HepG2 (cell line): ENCODE data around the gene ACTN3. TPM values are rescaled to one million over a fixed set of nuclear protein-coding genes. Genes with fewer than 3 reads are reported as not detected.

Experiments
- ATAC-seq: fragments of 200-7000 bp; cut with Tn5 transposase; 3 replicates; pipeline ENCODE4 v1.9.1; 2020; ENCODE audit warnings: mild to moderate bottlenecking, moderate library complexity
- BruUV-seq: library from RNA; stranded (reverse); fragments of 400-500 nt; replicated peaks from 2 replicates; lab custom pipeline; 2021; lab: Mats Ljungman, UMichigan
- CTCF ChIA-PET: fragments of 300-600 bp; formaldehyde crosslinking; extraction: SDS; loops from one replicate; lab custom pipeline; 2021; ENCODE audit warnings: low total read pairs, inconsistent platforms, low intra/inter-chr PET ratio; lab: Yijun Ruan, JAX
- POLR2A ChIA-PET: fragments of 350-600 bp; sonication (Branson Sonifier 250); formaldehyde crosslinking; loops from one replicate; lab custom pipeline; 2020; ENCODE audit warnings: antibody characterized with exemption, inconsistent platforms; lab: Yijun Ruan, JAX
- DNase-seq: peaks from one replicate; pipeline ENCODE4 v3.0.0-alpha.2; 2015; ENCODE audit warnings: low spot score
- FAIRE-seq: peaks from 3 replicates; lab custom pipeline; 2011; peaks lifted over from hg19 to GRCh38; lab: Jason Lieb, UNC
- H2AFZ ChIP-seq: one replicate; pipeline ENCODE4 v1.6.1; 2011; ENCODE audit warnings: low read length, inconsistent platforms
- H3K27ac ChIP-seq: fragments of 300-600 bp; 3 replicates; pipeline ENCODE4 v1.8.0; 2011; ENCODE audit warnings: mixed run types, mild to moderate bottlenecking, mixed read lengths, low read length, inconsistent platforms; ENCODE audit not compliant: insufficient read depth; ENCODE audit errors: extremely low read length
- H3K27me3 ChIP-seq, 2 experiments: fragments of 200-600 bp in 1 of 2; 2 replicates in 1 of 2; 3 replicates in 1 of 2; pipeline versions ENCODE4 v1.6.0 to v1.8.0; 2011; ENCODE audit warnings: low read length in 2 of 2, mild to moderate bottlenecking in 2 of 2, moderate library complexity in 2 of 2, inconsistent platforms in 1 of 2; ENCODE audit not compliant: insufficient read depth in 2 of 2, control insufficient read depth in 1 of 2
- H3K36me3 ChIP-seq, 2 experiments: fragments of 200-600 bp in 1 of 2; replicated peaks in 1 of 2; 2 replicates in 1 of 2; 3 replicates in 1 of 2; pipeline versions ENCODE4 v1.5.1 to v1.8.0; 2011; ENCODE audit warnings: low read length in 2 of 2, inconsistent platforms in 1 of 2; ENCODE audit not compliant: insufficient read depth in 2 of 2, control insufficient read depth in 1 of 2
- H3K4me1 ChIP-seq: 2 replicates; pipeline ENCODE4 v1.5.1; 2012; ENCODE audit warnings: low read length, inconsistent platforms; ENCODE audit not compliant: insufficient read depth
- H3K4me2 ChIP-seq: 2 replicates; pipeline ENCODE4 v1.6.0; 2011; ENCODE audit warnings: low read depth, low read length, inconsistent platforms
- H3K4me3 ChIP-seq, 3 experiments: fragments of 200-600 bp in 1 of 3; sonication (generic), shearing (Covaris generic) in 1 of 3; replicated peaks in 1 of 3; 2 replicates each; pipeline ENCODE4 v1.5.1; 2011 to 2016; ENCODE audit warnings: low read length in 3 of 3, inconsistent platforms in 2 of 3, low read depth in 2 of 3, mild to moderate bottlenecking in 2 of 3, control low read depth in 1 of 3, mixed read lengths in 1 of 3; ENCODE audit not compliant: insufficient read depth in 1 of 3
- H3K79me2 ChIP-seq: one replicate; pipeline ENCODE4 v1.6.1; 2011; ENCODE audit warnings: low read length, inconsistent platforms; ENCODE audit not compliant: insufficient read depth
- H3K9ac ChIP-seq: 2 replicates; pipeline ENCODE4 v1.6.0; 2011; ENCODE audit warnings: mild to moderate bottlenecking, low read depth, low read length, inconsistent platforms; ENCODE audit not compliant: insufficient read depth
- H3K9me3 ChIP-seq: 2 replicates; pipeline ENCODE4 v1.5.1; 2012; ENCODE audit warnings: mild to moderate bottlenecking, low read length
- H4K20me1 ChIP-seq: 2 replicates; pipeline ENCODE4 v1.6.0; 2011; ENCODE audit warnings: inconsistent platforms, mild to moderate bottlenecking, low read length, moderate library complexity; ENCODE audit not compliant: insufficient read depth
- E2F2 ChIP-seq: sonication (generic); formaldehyde crosslinking; IDR thresholded peaks from 2 replicates; pipeline ENCODE4 v1.4.0; 2020; ENCODE audit warnings: missing genetic modification reagents, borderline replicate concordance
- JDP2 ChIP-seq: sonication (generic); formaldehyde crosslinking; IDR thresholded peaks from 2 replicates; pipeline ENCODE4 v1.8.1; 2022; ENCODE audit warnings: missing genetic modification reagents, borderline replicate concordance
- MED8 ChIP-seq: sonication (generic); formaldehyde crosslinking; IDR thresholded peaks from 2 replicates; pipeline ENCODE4 v1.8.1; 2023; ENCODE audit warnings: mild to moderate bottlenecking, missing genetic modification reagents; ENCODE audit not compliant: insufficient replicate concordance
- NFE2L2 ChIP-seq: fragments of 150-350 bp; IDR thresholded peaks from 2 replicates; pipeline ENCODE4 v1.6.1; 2014; ENCODE audit warnings: low read length
- RARA ChIP-seq: IDR thresholded peaks from 2 replicates; pipeline ENCODE4 v1.6.1; 2016; ENCODE audit warnings: missing genetic modification reagents, missing compliant biosample characterization
- RELA ChIP-seq: sonication (generic); formaldehyde crosslinking; IDR thresholded peaks from 2 replicates; pipeline ENCODE4 v1.4.0; 2020; ENCODE audit warnings: missing genetic modification reagents
- TBX2 ChIP-seq: sonication (generic); formaldehyde crosslinking; IDR thresholded peaks from 2 replicates; pipeline ENCODE4 v1.5.0; 2020; ENCODE audit warnings: missing genetic modification reagents, mild to moderate bottlenecking, borderline replicate concordance
- THRA ChIP-seq: sonication (generic); formaldehyde crosslinking; IDR thresholded peaks from 2 replicates; pipeline ENCODE4 v1.4.0; 2020; ENCODE audit warnings: missing genetic modification reagents, borderline replicate concordance
- ZFP36 ChIP-seq: fragments of 150-350 bp; IDR thresholded peaks from 2 replicates; pipeline ENCODE4 v1.6.1; 2018; ENCODE audit warnings: borderline replicate concordance, low read length, low read depth; ENCODE audit not compliant: partially characterized antibody
- ZNF160 ChIP-seq: sonication (generic); formaldehyde crosslinking; IDR thresholded peaks from 2 replicates; pipeline ENCODE4 v1.8.0; 2022; ENCODE audit warnings: mild to moderate bottlenecking, inconsistent platforms, missing genetic modification reagents
- ZNF775 ChIP-seq: sonication (generic); formaldehyde crosslinking; IDR thresholded peaks from 2 replicates; pipeline ENCODE4 v1.4.0; 2020; ENCODE audit warnings: missing genetic modification reagents, mild to moderate bottlenecking, moderate library complexity, borderline replicate concordance
- whole genome bisulfite sequencing: methylation state at CpG from one replicate; pipeline ENCODE4 v1.1.6; 2017; ENCODE audit warnings: low lambda C conversion rate; 5-methylcytosine and 5-hydroxymethylcytosine counted together
- in situ Hi-C: cut with HindIII; loops from 2 replicates; pipeline ENCODE4 v1.10.0; 2017; ENCODE audit warnings: low pct_unique_long_range_greater_than_20kb; ENCODE audit not compliant: extremely low pct_ligation_motif_present
- intact Hi-C: fragments of 100-400 bp; cut with micrococcal nuclease; formaldehyde crosslinking; loops from one replicate; pipeline ENCODE4 v1.10.0; 2022; ENCODE audit not compliant: unreplicated experiment
- polyA plus RNA-seq, 8 experiments: library from polyadenylated mRNA; depleted of rRNA in 3 of 8; stranded (reverse) in 7 of 8; unstranded in 1 of 8; fragments of >200 nt; fragmentation: Illumina TruSeq in 4 of 8; extraction: Trizol in 4 of 8; gene quantifications; 2 replicates each; pipeline versions ENCODE4 v1.2.1 to v1.2.3, GENCODE V29; 2011 to 2016; ENCODE audit warnings: low read depth in 4 of 8, missing spikeins in 1 of 8, mixed read lengths in 1 of 8; ENCODE audit not compliant: insufficient read depth in 1 of 8
- total RNA-seq, 5 experiments: library from RNA; depleted of rRNA; stranded (reverse); fragments of >200 nt; fragmentation: Illumina TruSeq; extraction: Trizol; gene quantifications; 2 replicates each; pipeline ENCODE4 v1.2.3, GENCODE V29; 2016; ENCODE audit warnings: low read depth in 1 of 5
- TF ChIP-seq, protein P1 (sequence below): sonication (generic); formaldehyde crosslinking; conservative IDR thresholded peaks from 2 replicates; pipeline ENCODE4 v1.4.0; 2020; ENCODE audit warnings: missing genetic modification reagents
- TF ChIP-seq, protein P2 (sequence below): sonication (generic); formaldehyde crosslinking; IDR thresholded peaks from 2 replicates; pipeline ENCODE4 v1.4.0; 2020; ENCODE audit warnings: missing genetic modification reagents, borderline replicate concordance

The ACTN3 gene
- total and polyA plus RNA-seq, 2 of the 13 experiments (the other 11 are each of a cell fraction or from before 2014, with no cell fraction given) = 0.04 to 0.09 TPM

- DNase-seq = no peak
- no peaks in the 10 kb centered on the region for H4K20me1 ChIP-seq
- TF ChIP-seq RELA (CRISPR knock-in tag) (no peak), THRA (no peak), TBX2 (no peak), ZNF160 (CRISPR knock-in tag) (no peak), ZNF775 (no peak), ZFP36 (no peak), JDP2 (no peak), E2F2 (no peak), NFE2L2 (no peak), MED8 (CRISPR knock-in tag) (no peak), RARA (CRISPR knock-in tag) (no peak)
- TF ChIP-seq, protein P1, sequence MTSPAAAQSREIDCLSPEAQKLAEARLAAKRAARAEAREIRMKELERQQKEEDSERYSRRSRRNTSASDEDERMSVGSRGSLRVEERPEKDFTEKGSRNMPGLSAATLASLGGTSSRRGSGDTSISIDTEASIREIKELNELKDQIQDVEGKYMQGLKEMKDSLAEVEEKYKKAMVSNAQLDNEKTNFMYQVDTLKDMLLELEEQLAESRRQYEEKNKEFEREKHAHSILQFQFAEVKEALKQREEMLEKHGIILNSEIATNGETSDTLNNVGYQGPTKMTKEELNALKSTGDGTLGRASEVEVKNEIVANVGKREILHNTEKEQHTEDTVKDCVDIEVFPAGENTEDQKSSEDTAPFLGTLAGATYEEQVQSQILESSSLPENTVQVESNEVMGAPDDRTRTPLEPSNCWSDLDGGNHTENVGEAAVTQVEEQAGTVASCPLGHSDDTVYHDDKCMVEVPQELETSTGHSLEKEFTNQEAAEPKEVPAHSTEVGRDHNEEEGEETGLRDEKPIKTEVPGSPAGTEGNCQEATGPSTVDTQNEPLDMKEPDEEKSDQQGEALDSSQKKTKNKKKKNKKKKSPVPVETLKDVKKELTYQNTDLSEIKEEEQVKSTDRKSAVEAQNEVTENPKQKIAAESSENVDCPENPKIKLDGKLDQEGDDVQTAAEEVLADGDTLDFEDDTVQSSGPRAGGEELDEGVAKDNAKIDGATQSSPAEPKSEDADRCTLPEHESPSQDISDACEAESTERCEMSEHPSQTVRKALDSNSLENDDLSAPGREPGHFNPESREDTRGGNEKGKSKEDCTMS (CRISPR knock-in tag) = no peak
- TF ChIP-seq, protein P2, sequence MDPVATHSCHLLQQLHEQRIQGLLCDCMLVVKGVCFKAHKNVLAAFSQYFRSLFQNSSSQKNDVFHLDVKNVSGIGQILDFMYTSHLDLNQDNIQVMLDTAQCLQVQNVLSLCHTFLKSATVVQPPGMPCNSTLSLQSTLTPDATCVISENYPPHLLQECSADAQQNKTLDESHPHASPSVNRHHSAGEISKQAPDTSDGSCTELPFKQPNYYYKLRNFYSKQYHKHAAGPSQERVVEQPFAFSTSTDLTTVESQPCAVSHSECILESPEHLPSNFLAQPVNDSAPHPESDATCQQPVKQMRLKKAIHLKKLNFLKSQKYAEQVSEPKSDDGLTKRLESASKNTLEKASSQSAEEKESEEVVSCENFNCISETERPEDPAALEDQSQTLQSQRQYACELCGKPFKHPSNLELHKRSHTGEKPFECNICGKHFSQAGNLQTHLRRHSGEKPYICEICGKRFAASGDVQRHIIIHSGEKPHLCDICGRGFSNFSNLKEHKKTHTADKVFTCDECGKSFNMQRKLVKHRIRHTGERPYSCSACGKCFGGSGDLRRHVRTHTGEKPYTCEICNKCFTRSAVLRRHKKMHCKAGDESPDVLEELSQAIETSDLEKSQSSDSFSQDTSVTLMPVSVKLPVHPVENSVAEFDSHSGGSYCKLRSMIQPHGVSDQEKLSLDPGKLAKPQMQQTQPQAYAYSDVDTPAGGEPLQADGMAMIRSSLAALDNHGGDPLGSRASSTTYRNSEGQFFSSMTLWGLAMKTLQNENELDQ (CRISPR knock-in tag) = no peak
- H3K27ac ChIP-seq = no peak overlapping the region
- no peaks in the 10 kb centered on the region for H3K9me3 ChIP-seq
- BruUV-seq = no TSS peak
- no peaks in the 10 kb centered on the region for H3K27me3 ChIP-seq
- no peak for ATAC-seq
- H3K36me3 ChIP-seq = peaks cover 0 to 3% of the 10 kb centered on the region in 2 experiments; a peak in 3 of 5 replicates
- H3K9ac ChIP-seq = no peak overlapping the region
- POLR2A ChIA-PET = no interaction called here
- no peaks in the 10 kb centered on the region for H3K4me1 ChIP-seq
- no peak overlapping the region for H2AFZ ChIP-seq
- no peaks in the 10 kb centered on the region for H3K79me2 ChIP-seq
- intact Hi-C loops (no loop called here), in situ Hi-C loops (no loop called here)
- no peak for FAIRE-seq
- CTCF ChIA-PET = no interaction called here
- WGBS = 98% methylated on average over 11 of the region's 11 CpGs
- H3K4me3 ChIP-seq = no peak overlapping the region
- H3K4me2 ChIP-seq = no peak overlapping the region
Measured at GRCh38 chr11:66523611-66524010, 23.1 kb upstream of the ACTN3 start.
